ENCODE measurements around the gene ATP2B2. TPM values are rescaled to one million over a fixed set of nuclear protein-coding genes. Genes with fewer than 3 reads are reported as not detected.

Gene ATP2B2
- total RNA-seq, 4 donors from 2014 or later, result not detected

DNA sequence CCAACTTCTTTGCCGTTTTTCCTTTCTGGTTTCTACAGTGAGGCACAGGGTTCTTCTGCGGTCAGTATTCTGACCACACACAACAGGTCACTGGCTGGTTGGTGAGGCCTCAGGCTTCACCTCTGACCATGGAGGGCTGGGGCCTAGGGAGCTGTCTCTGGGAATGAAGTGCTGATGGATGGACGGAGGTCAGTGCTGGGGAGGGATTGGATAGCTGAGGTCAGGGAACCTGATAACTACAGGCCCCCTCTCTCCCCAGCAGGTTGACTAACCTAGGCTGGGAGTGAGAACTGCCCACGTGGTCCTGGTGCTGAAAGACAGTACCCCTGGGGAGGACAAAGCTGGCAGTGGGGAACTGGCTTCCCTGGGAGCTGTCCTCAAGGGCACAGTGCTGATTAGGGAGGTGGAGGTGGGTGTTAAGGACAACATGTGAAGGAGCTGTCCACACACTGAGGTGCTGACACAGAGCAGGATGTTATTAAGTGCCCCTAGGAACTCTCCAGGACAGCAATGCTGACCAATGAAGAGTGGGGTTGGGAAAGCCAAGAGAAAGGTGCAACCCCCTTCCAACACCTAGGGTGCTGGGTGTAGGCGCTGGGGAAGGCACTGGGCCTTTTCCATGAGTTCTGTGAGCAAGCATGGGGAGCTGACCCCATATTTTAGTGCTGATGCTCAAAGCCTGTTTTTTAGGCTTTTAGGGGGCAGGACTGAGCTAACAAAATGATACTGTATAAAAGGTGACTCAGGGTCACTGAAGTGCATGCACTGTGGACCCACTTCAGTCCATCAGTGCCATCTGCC, 45.2 kb downstream of the ATP2B2 start:
- no peaks in the 10 kb centered on the region for H3K27me3 ChIP-seq
- intact Hi-C loops (cut with DNase I; ENCODE audit: low total_unique reads), result no loop called here
- in situ Hi-C loops (cut with MboI; ENCODE audit: low pct_ligation_motif_present in 1 of 4, low pct_unique_long_range_greater_than_20kb in 1 of 4, low sequenced_read_pairs in 3 of 4), result no loop called here
- no peak overlapping the region for H3K4me3 ChIP-seq
- no peaks in the 10 kb centered on the region for H3K36me3 ChIP-seq
- WGBS, 2 donors (ENCODE audit: low coverage in 1 of 2), result 39 to 63% methylated on average over 1 to 5 of the region's 5 CpGs
- H3K27ac ChIP-seq, result no peak overlapping the region
- no peaks in the 10 kb centered on the region for H3K4me1 ChIP-seq
- DNase-seq, result peak; percentile 16
- TF ChIP-seq POLR2AphosphoS5 (IDR thresholded peaks at IDR 0.05), result no peak
- no peak for TF ChIP-seq POLR2A (IDR thresholded peaks at IDR 0.05)
- TF ChIP-seq EP300 (IDR thresholded peaks at IDR 0.05; ENCODE audit: low read depth), result no peak
- TF ChIP-seq, protein P1, sequence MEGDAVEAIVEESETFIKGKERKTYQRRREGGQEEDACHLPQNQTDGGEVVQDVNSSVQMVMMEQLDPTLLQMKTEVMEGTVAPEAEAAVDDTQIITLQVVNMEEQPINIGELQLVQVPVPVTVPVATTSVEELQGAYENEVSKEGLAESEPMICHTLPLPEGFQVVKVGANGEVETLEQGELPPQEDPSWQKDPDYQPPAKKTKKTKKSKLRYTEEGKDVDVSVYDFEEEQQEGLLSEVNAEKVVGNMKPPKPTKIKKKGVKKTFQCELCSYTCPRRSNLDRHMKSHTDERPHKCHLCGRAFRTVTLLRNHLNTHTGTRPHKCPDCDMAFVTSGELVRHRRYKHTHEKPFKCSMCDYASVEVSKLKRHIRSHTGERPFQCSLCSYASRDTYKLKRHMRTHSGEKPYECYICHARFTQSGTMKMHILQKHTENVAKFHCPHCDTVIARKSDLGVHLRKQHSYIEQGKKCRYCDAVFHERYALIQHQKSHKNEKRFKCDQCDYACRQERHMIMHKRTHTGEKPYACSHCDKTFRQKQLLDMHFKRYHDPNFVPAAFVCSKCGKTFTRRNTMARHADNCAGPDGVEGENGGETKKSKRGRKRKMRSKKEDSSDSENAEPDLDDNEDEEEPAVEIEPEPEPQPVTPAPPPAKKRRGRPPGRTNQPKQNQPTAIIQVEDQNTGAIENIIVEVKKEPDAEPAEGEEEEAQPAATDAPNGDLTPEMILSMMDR (IDR thresholded peaks at IDR 0.05), result no peak
- H3K9me3 ChIP-seq, result no peaks in the 10 kb centered on the region

DNA sequence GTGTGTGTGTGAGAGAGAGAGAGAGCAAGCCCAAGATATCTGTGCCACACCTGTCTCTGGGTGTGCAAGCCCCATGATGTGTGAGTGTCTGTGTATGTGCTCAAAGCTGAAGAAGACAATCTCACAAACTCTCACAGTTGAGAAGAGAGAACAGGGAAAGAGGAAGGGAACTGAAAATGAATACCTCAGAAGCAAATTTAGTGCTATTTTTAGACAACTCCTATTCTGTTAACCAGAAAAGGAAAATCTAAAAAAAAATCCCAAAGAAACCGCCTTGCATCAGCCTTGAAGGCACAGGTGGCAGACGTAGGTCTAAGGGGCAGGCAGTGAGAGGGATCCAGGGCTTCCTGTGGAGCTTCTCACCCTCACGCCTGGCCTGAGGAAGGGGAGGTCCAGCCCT, 47.8 kb downstream of the ATP2B2 start:
- intact Hi-C loops (cut with DNase I; ENCODE audit: low total_unique reads), result no loop called here
- no peak for DNase-seq
- Histone ChIP-seq H3K27me3 (no peaks in the 10 kb centered on the region), H3K4me1 (no peaks in the 10 kb centered on the region), H3K9me3 (no peaks in the 10 kb centered on the region), H3K36me3 (no peaks in the 10 kb centered on the region), H3K4me3 (no peak overlapping the region), H3K27ac (no peak overlapping the region)
- WGBS, 2 donors (ENCODE audit: low coverage in 1 of 2), result 26 to 40% methylated on average over 3 of the region's 3 CpGs
- in situ Hi-C loops (cut with MboI; ENCODE audit: low pct_ligation_motif_present in 1 of 4, low pct_unique_long_range_greater_than_20kb in 1 of 4, low sequenced_read_pairs in 3 of 4), result no loop called here
- TF ChIP-seq EP300 (IDR thresholded peaks at IDR 0.05; ENCODE audit: low read depth) (no peak), POLR2A (IDR thresholded peaks at IDR 0.05) (no peak), POLR2AphosphoS5 (IDR thresholded peaks at IDR 0.05) (no peak)
- TF ChIP-seq, protein P1 (IDR thresholded peaks at IDR 0.05), result no peak

DNA sequence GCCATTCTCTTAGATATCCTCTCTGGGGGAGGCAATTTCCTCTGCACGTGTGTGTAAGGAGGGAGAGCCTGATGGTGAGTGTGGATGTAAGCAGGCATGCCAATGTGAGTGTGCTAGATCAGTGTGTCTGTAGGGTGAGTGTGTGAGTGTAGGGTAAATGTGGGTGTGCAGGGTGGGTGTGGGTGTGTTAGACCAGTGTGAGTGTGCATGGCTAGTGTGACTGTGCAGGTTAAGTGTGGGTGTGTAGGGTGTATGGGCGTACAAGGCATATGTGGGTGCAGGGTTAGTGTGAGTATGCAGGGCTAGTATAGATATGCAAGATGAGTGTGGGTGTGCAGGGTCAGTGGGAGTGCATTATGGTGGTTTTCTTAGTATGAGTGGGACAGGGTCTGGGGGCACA, 48.4 kb downstream of the ATP2B2 start:
- in situ Hi-C loops (cut with MboI; ENCODE audit: low pct_ligation_motif_present in 1 of 4, low pct_unique_long_range_greater_than_20kb in 1 of 4, low sequenced_read_pairs in 3 of 4), result no loop called here
- Histone ChIP-seq H3K36me3 (no peaks in the 10 kb centered on the region), H3K27me3 (no peaks in the 10 kb centered on the region), H3K9me3 (no peaks in the 10 kb centered on the region), H3K4me3 (no peak overlapping the region), H3K27ac (no peak overlapping the region), H3K4me1 (no peaks in the 10 kb centered on the region)
- 40 to 57% methylated on average over 2 of the region's 2 CpGs for WGBS, 2 donors (ENCODE audit: low coverage in 1 of 2)
- DNase-seq, result no peak
- no peak for TF ChIP-seq POLR2AphosphoS5 (IDR thresholded peaks at IDR 0.05)
- no peak for TF ChIP-seq POLR2A (IDR thresholded peaks at IDR 0.05)
- TF ChIP-seq EP300 (IDR thresholded peaks at IDR 0.05; ENCODE audit: low read depth), result no peak
- TF ChIP-seq, protein P1 (IDR thresholded peaks at IDR 0.05), result no peak
- intact Hi-C loops (cut with DNase I; ENCODE audit: low total_unique reads), result no loop called here

DNA sequence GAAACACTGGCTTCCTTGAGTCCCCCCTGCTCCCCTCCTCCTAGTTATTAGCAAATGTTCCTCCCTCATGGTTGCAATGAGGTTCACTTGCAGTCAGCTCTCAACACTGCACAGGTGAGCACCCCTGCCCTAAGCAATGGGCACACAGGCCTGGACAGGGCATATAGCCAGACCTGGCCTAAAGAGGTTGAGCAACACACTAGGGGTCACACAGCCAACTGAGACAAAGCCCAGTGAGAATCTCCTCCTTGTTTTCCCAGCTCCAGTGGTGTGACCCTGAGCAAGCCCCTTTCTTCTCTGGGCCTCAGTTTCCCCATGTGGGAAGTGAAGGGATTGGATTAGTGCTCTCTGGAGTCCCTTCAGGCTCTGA, 49.9 kb downstream of the ATP2B2 start:
- no peak overlapping the region for H3K27ac ChIP-seq
- no peak overlapping the region for H3K4me3 ChIP-seq
- no peaks in the 10 kb centered on the region for H3K4me1 ChIP-seq
- DNase-seq, result no peak
- no peaks in the 10 kb centered on the region for H3K27me3 ChIP-seq
- TF ChIP-seq POLR2A (IDR thresholded peaks at IDR 0.05) (no peak), EP300 (IDR thresholded peaks at IDR 0.05; ENCODE audit: low read depth) (no peak), POLR2AphosphoS5 (IDR thresholded peaks at IDR 0.05) (no peak)
- TF ChIP-seq, protein P1 (IDR thresholded peaks at IDR 0.05), result no peak
- intact Hi-C loops (cut with DNase I; ENCODE audit: low total_unique reads) (no loop called here), in situ Hi-C loops (cut with MboI; ENCODE audit: low pct_ligation_motif_present in 1 of 4, low pct_unique_long_range_greater_than_20kb in 1 of 4, low sequenced_read_pairs in 3 of 4) (no loop called here)
- H3K36me3 ChIP-seq, result no peaks in the 10 kb centered on the region
- H3K9me3 ChIP-seq, result no peaks in the 10 kb centered on the region

Data from transverse colon (tissue), 4 donors.